Natural killer cell (primary cell): ENCODE data around the gene TRAF3. TPM values are rescaled to one million over a fixed set of nuclear protein-coding genes. Genes with fewer than 3 reads are reported as not detected.

ENCODE experiments used
- ATAC-seq, 3 donors: fragments of 150-1000 bp in 2 of 3; fragments of 200-7000 bp in 1 of 3; cut with Tn5 transposase; 1 replicate in 1 of 3; 2 replicates in 2 of 3; pipeline ENCODE4 v1.10.0; 2021; ENCODE audit warnings: mild to moderate bottlenecking in 2 of 3, moderate library complexity in 2 of 3
- DNase-seq, 2 donors: peaks; one replicate each; pipeline versions ENCODE4 v3.0.0 to v3.0.0-alpha.2; 2013 to 2021; ENCODE audit warnings: mixed read lengths in 1 of 2
- H3K27ac ChIP-seq: one replicate; pipeline ENCODE4 v1.5.1; 2013; ENCODE audit warnings: mild to moderate bottlenecking, low read length
- H3K27me3 ChIP-seq: one replicate; pipeline ENCODE4 v1.6.1; 2013; ENCODE audit warnings: low read length; ENCODE audit not compliant: control insufficient read depth, insufficient read depth
- H3K36me3 ChIP-seq: one replicate; pipeline ENCODE4 v1.6.1; 2013; ENCODE audit warnings: low read length; ENCODE audit not compliant: control insufficient read depth, insufficient read depth
- H3K4me1 ChIP-seq: one replicate; pipeline ENCODE4 v1.6.1; 2013; ENCODE audit warnings: low read length; ENCODE audit not compliant: control insufficient read depth, insufficient read depth
- H3K4me3 ChIP-seq: one replicate; pipeline ENCODE4 v1.5.1; 2013; ENCODE audit warnings: low read length
- H3K9me3 ChIP-seq: one replicate; pipeline ENCODE4 v1.6.1; 2013; ENCODE audit warnings: low read length; ENCODE audit not compliant: control insufficient read depth, insufficient read depth
- H3K27ac Mint-ChIP-seq, 2 donors: one replicate each; pipeline ENCODE4 v1.8.0; 2022; ENCODE audit warnings: mild to moderate bottlenecking in 2 of 2, mixed read lengths in 2 of 2, moderate library complexity in 1 of 2
- H3K27me3 Mint-ChIP-seq, 2 donors: one replicate each; pipeline ENCODE4 v1.8.0; 2022; ENCODE audit warnings: low read depth in 2 of 2, mixed read lengths in 2 of 2
- H3K36me3 Mint-ChIP-seq: one replicate; pipeline ENCODE4 v1.8.0; 2022; ENCODE audit warnings: mixed read lengths
- H3K4me1 Mint-ChIP-seq, 2 donors: one replicate each; pipeline ENCODE4 v1.8.0; 2022; ENCODE audit warnings: mixed read lengths in 2 of 2
- H3K4me3 Mint-ChIP-seq: one replicate; pipeline ENCODE4 v1.8.0; 2022; ENCODE audit warnings: mild to moderate bottlenecking, moderate library complexity, mixed read lengths
- H3K9me3 Mint-ChIP-seq, 2 donors: one replicate each; pipeline ENCODE4 v1.8.0; 2022; ENCODE audit warnings: mixed read lengths in 2 of 2
- WGBS: methylation state at CpG from one replicate; pipeline ENCODE4 v1.1.7; 2013; ENCODE audit warnings: missing lambda C conversion rate; ENCODE audit not compliant: insufficient coverage; 5-methylcytosine and 5-hydroxymethylcytosine counted together
- intact Hi-C: fragments of 100-400 bp; cut with micrococcal nuclease; formaldehyde crosslinking; loops from one replicate; pipeline ENCODE4 v1.14.2; 2022
- total RNA-seq, 4 donors: library from RNA; stranded (reverse); fragments of 120-200 nt in 1 of 4; gene quantifications; one replicate each; pipeline versions ENCODE4 v1.2.3 to v1.2.4, GENCODE V29; 2013 to 2022
- TF ChIP-seq, protein P1 (sequence below): fragments of 200-600 bp; IDR thresholded peaks from one replicate; pipeline ENCODE4 v1.8.0; 2022; ENCODE audit warnings: antibody characterized with exemption

Gene TRAF3
- total RNA-seq, 3 donors from 2014 or later (not counting 1 experiment from before 2014, with no cell fraction given) = 21.0 to 31.6 (median 23.5) TPM

- Histone ChIP-seq H3K4me1 (no peaks in the 10 kb centered on the region), H3K27ac (no peak overlapping the region), H3K27me3 (no peaks in the 10 kb centered on the region), H3K36me3 (no peaks in the 10 kb centered on the region), H3K9me3 (no peaks in the 10 kb centered on the region), H3K4me3 (no peak overlapping the region)
- Mint-ChIP-seq H3K36me3 (no peaks in the 10 kb centered on the region), H3K27me3 (no peaks in the 10 kb centered on the region), H3K4me1 (peaks cover 3 to 6% of the 10 kb centered on the region in 2 donors), H3K4me3 (no peak overlapping the region), H3K9me3 (no peaks in the 10 kb centered on the region), H3K27ac (no peak overlapping the region)
- DNase-seq (no peak), ATAC-seq (no peak)
- intact Hi-C loops = no loop called here
- TF ChIP-seq, protein P1, sequence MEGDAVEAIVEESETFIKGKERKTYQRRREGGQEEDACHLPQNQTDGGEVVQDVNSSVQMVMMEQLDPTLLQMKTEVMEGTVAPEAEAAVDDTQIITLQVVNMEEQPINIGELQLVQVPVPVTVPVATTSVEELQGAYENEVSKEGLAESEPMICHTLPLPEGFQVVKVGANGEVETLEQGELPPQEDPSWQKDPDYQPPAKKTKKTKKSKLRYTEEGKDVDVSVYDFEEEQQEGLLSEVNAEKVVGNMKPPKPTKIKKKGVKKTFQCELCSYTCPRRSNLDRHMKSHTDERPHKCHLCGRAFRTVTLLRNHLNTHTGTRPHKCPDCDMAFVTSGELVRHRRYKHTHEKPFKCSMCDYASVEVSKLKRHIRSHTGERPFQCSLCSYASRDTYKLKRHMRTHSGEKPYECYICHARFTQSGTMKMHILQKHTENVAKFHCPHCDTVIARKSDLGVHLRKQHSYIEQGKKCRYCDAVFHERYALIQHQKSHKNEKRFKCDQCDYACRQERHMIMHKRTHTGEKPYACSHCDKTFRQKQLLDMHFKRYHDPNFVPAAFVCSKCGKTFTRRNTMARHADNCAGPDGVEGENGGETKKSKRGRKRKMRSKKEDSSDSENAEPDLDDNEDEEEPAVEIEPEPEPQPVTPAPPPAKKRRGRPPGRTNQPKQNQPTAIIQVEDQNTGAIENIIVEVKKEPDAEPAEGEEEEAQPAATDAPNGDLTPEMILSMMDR = no peak
- WGBS = 87% methylated on average over 3 of the region's 4 CpGs
Measured at GRCh38 chr14:102838501-102838900, 61.3 kb downstream of the TRAF3 start.

DNA sequence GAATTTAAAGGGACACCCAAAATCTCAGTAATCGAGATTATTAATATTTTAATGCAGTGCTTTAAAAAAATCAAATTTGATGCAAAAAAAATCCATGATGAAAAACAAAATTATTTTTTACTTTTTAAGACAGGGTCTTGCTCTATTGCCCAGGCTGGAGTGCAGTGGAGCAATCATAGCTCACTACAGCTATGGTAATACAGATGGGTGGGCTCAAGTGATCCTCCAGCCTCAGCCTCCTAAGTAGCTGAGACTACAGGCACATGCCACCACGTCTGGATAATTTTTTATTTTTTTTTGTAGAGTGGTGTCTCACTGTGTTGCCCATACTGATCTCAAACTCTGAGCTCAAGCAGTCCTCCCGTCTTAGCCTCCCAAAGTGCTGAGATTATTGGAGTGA lies 62.9 kb downstream of the TRAF3 start:
- Histone ChIP-seq H3K4me3 (no peak overlapping the region), H3K9me3 (no peaks in the 10 kb centered on the region), H3K4me1 (no peaks in the 10 kb centered on the region), H3K36me3 (no peaks in the 10 kb centered on the region), H3K27me3 (no peaks in the 10 kb centered on the region), H3K27ac (no peak overlapping the region)
- Mint-ChIP-seq H3K4me1 (peaks cover 3 to 6% of the 10 kb centered on the region in 2 donors), H3K27me3 (no peaks in the 10 kb centered on the region), H3K9me3 (no peaks in the 10 kb centered on the region), H3K4me3 (no peak overlapping the region), H3K27ac (no peak overlapping the region), H3K36me3 (no peaks in the 10 kb centered on the region)
- 95% methylated on average over 1 of the region's 3 CpGs for WGBS
- TF ChIP-seq, protein P1 = no peak
- no peak for ATAC-seq
- no peak for DNase-seq
- intact Hi-C loops = no loop called here

- no peaks in the 10 kb centered on the region for H3K27me3 Mint-ChIP-seq
- Histone ChIP-seq H3K27ac (no peak overlapping the region), H3K9me3 (no peaks in the 10 kb centered on the region), H3K27me3 (no peaks in the 10 kb centered on the region), H3K4me3 (no peak overlapping the region), H3K36me3 (no peaks in the 10 kb centered on the region), H3K4me1 (no peaks in the 10 kb centered on the region)
- no peak overlapping the region for H3K4me3 Mint-ChIP-seq
- no peak for DNase-seq
- peaks cover 3 to 6% of the 10 kb centered on the region in 2 donors for H3K4me1 Mint-ChIP-seq
- no peaks in the 10 kb centered on the region for H3K9me3 Mint-ChIP-seq
- no peak for ATAC-seq
- WGBS = 75% methylated on average over 8 of the region's 8 CpGs
- TF ChIP-seq, protein P1 = no peak
- intact Hi-C loops = no loop called here
- H3K27ac Mint-ChIP-seq = no peak overlapping the region
- no peaks in the 10 kb centered on the region for H3K36me3 Mint-ChIP-seq
Measured at GRCh38 chr14:102840771-102841528, 63.7 kb downstream of the TRAF3 start.
